Colonic mucosa (tissue), 4 donors: Measurements from ENCODE around the gene PDE8B. TPM values are rescaled to one million over a fixed set of nuclear protein-coding genes. Genes with fewer than 3 reads are reported as not detected.

Experiments
- DNase-seq: peaks from one replicate; pipeline ENCODE4 v3.0.0-alpha.2; 2020
- H3K27ac ChIP-seq: fragments of 200-600 bp; one replicate; pipeline ENCODE4 v1.8.0; 2021
- H3K27me3 ChIP-seq: fragments of 200-600 bp; one replicate; pipeline ENCODE4 v1.8.0; 2021
- H3K36me3 ChIP-seq: fragments of 200-600 bp; one replicate; pipeline ENCODE4 v1.8.0; 2021
- H3K4me1 ChIP-seq: fragments of 200-600 bp; one replicate; pipeline ENCODE4 v1.8.0; 2021; ENCODE audit warnings: mild to moderate bottlenecking
- H3K4me3 ChIP-seq: fragments of 200-600 bp; one replicate; pipeline ENCODE4 v1.8.0; 2021
- H3K9ac ChIP-seq, 2 donors: one replicate each; pipeline ENCODE4 v1.7.0; 2013; ENCODE audit warnings: control low read depth in 2 of 2, low read depth in 2 of 2, low read length in 2 of 2
- H3K9me3 ChIP-seq: fragments of 200-600 bp; one replicate; pipeline ENCODE4 v1.8.0; 2021
- CTCF ChIP-seq: fragments of 200-600 bp; IDR thresholded peaks from one replicate; pipeline ENCODE4 v1.8.0; 2022; ENCODE audit warnings: antibody characterized with exemption, mild to moderate bottlenecking
- intact Hi-C: fragments of 100-400 bp; cut with DNase I; formaldehyde crosslinking; loops from one replicate; pipeline ENCODE4 v1.14.1; 2022
- total RNA-seq, 2 donors: library from RNA; stranded (reverse); fragmentation: NEBNext Ultra II Directional in 1 of 2; extraction: Animal tissue kit (Norgen Biotek cat#: 25700) in 1 of 2; gene quantifications; one replicate each; pipeline ENCODE4 v1.2.1, GENCODE V29; 2021
- donor health status: healthy.
- donor health status: DM: no; HTN: no; CAD: no.
- donor health status: DM: no; HTN: no; CAD: no.

Gene PDE8B
- total RNA-seq, 2 donors from 2014 or later = 0.86 to 1.8 TPM

- H3K9me3 ChIP-seq = no peaks in the 10 kb centered on the region
- intact Hi-C loops = no loop called here
- no peak for TF ChIP-seq CTCF
Observed at GRCh38 chr5:77295863-77296378, 85.4 kb downstream of the PDE8B start.

DNA sequence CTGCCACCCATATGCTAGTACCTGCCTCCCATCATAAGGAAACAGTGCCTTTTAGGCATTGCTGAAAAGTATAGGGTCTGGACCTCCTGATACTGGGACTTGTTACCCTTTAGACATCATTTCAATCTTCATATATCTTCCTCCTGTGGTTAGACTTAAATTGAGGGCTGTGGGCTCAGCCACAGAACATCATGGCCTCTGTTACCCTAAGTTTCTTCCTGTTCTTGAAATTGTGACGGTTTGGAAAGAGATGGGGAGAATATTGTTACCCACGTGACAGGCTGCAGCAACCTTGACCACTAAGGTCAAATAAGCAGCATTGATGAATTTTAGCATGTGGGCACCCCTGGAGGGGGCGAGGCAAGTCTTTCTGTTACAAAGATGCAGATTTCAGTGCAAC, 87.7 kb downstream of the PDE8B start:
- TF ChIP-seq CTCF = no peak
- no peak overlapping the region for H3K9ac ChIP-seq
- no peak for DNase-seq
- intact Hi-C loops = no loop called here
- H3K27ac ChIP-seq = no peak overlapping the region
- H3K27me3 ChIP-seq = no peaks in the 10 kb centered on the region
- no peaks in the 10 kb centered on the region for H3K9me3 ChIP-seq
- peaks cover 5% of the 10 kb centered on the region for H3K4me1 ChIP-seq
- H3K36me3 ChIP-seq = no peaks in the 10 kb centered on the region
- no peak overlapping the region for H3K4me3 ChIP-seq

More at GRCh38 chr5:77295863-77296378, 85.4 kb downstream of the PDE8B start:
- no peak overlapping the region for H3K9ac ChIP-seq
- no peak for DNase-seq
- H3K36me3 ChIP-seq = no peaks in the 10 kb centered on the region
- peaks cover 5% of the 10 kb centered on the region for H3K4me1 ChIP-seq
- no peak overlapping the region for H3K27ac ChIP-seq
- no peak overlapping the region for H3K4me3 ChIP-seq
- no peaks in the 10 kb centered on the region for H3K27me3 ChIP-seq

GRCh38 chr5:77300451-77300850, 90.0 kb downstream of the PDE8B start:
- peak; percentile 72 for DNase-seq
- intact Hi-C loops = no loop called here
- no peak for TF ChIP-seq CTCF
- peaks cover 5% of the 10 kb centered on the region for H3K4me1 ChIP-seq
- H3K4me3 ChIP-seq = no peak overlapping the region
- H3K27me3 ChIP-seq = no peaks in the 10 kb centered on the region
- no peaks in the 10 kb centered on the region for H3K9me3 ChIP-seq
- H3K36me3 ChIP-seq = no peaks in the 10 kb centered on the region
- no peak overlapping the region for H3K27ac ChIP-seq
- no peak overlapping the region for H3K9ac ChIP-seq

DNA sequence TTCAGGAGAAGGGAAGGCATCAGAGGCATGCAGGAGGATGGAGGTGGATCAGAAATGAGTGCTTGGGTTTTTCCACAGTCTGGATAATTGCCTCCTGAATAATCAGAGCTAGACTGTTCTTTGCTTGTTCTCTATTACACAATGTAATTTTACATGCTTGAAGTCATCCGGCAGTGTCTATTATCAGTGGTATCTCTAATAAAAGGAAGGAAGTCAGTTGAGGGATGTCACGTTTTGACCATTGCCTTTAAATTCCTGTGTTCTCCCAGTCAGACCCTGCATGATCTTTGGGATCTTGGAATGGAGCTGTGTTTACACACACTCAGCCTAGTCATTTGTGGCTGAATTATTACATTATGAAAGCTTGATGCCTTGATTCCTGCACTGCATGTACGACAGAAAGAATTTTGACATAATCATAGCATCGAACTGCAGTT, 91.0 kb downstream of the PDE8B start:
- Histone ChIP-seq H3K9ac (no peak overlapping the region), H3K9me3 (no peaks in the 10 kb centered on the region), H3K4me3 (no peak overlapping the region), H3K27ac (no peak overlapping the region), H3K27me3 (no peaks in the 10 kb centered on the region), H3K36me3 (no peaks in the 10 kb centered on the region), H3K4me1 (peaks cover 5% of the 10 kb centered on the region)
- intact Hi-C loops = no loop called here
- DNase-seq = no peak
- no peak for TF ChIP-seq CTCF

GRCh38 chr5:77302247-77302646, 91.8 kb downstream of the PDE8B start:
- DNase-seq = no peak
- intact Hi-C loops = no loop called here
- H3K9me3 ChIP-seq = no peaks in the 10 kb centered on the region
- H3K4me3 ChIP-seq = no peak overlapping the region
- H3K36me3 ChIP-seq = no peaks in the 10 kb centered on the region
- no peaks in the 10 kb centered on the region for H3K27me3 ChIP-seq
- TF ChIP-seq CTCF = no peak
- no peak overlapping the region for H3K27ac ChIP-seq
- H3K4me1 ChIP-seq = peaks cover 5% of the 10 kb centered on the region
- no peak overlapping the region for H3K9ac ChIP-seq
